NCI-H2171 treated with DMSO at 0.1 percent for 48 hours (cell line): Measurements from ENCODE around the gene GRIK2.
"Not testable (repeated sequence)": the region's sequence is repeated elsewhere in the genome, so short reads cannot be mapped to it uniquely, and the experiment has no call there.

Experiments used
- DNase-seq: peaks from one replicate; lab custom pipeline; 2025; lab: John Stamatoyannopoulos, UW

The GRIK2 gene

GRCh38 chr6:101393251-101393828 lies at the start of gene GRIK2:
TSS of gene GRIK2 (plus strand) at chr6:101393708.
- peak; percentile 74 for DNase-seq

GRCh38 chr6:101344885-101345284 lies 48.6 kb upstream of the GRIK2 start:
- DNase-seq, result no peak

DNA sequence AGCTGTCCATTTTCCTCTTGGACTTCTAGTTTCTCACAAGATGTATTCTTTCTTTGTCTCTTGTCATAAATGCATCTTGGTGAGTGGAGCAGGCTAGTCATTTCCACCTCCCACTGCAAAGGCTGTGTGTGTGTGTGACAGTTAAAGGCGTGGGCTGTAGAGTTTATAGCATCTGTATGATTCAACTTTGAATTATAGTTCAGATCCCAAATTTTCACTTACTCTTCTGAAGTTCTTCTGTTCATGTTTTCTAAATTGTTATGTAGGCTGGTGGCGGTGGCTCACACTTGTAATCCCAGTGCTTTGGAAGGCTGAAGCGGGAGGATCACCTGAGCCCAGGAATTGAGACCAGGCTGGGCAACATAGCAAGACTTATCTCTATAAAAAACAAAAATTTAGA lies 44.7 kb upstream of the GRIK2 start:
- no peak for DNase-seq

DNA sequence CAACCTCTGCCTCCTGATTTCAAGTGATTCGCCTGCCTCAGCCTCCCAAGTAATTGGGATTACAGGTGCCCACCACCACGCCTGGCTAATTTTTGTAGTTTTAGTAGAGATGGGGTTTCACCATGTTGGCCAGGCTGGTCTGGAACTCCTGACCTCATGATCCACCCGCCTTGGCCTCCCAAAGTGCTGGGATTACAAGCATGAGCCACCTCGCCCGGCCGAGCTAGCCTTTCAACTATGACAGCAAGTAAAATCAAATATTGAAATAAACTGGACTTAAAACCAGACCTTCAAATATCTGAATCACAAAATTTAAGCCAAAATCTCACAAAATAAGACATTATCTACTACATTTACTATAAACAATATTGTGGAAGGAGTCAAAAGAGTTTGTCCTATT lies 42.9 kb upstream of the GRIK2 start:
- not testable (repeated sequence) for DNase-seq

DNA sequence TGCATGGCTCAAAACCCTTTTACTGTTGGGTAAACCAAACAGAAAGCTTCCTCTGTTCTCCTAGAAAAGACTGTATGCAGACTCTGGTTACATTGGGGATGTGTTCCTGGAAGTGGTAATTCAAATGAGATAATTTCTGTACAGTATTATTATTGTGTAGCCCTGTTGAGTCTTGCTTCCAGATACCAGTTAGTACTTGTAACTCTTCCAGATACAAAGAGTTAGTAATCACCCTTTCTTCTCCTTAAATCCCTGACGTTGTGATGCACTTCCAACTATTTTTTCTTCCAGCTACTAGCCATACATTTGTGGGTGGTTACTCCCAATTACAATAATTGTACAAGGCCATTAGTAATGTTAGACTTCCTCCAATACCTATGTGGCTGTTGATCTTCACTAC lies 42.3 kb upstream of the GRIK2 start:
- no peak for DNase-seq

DNA sequence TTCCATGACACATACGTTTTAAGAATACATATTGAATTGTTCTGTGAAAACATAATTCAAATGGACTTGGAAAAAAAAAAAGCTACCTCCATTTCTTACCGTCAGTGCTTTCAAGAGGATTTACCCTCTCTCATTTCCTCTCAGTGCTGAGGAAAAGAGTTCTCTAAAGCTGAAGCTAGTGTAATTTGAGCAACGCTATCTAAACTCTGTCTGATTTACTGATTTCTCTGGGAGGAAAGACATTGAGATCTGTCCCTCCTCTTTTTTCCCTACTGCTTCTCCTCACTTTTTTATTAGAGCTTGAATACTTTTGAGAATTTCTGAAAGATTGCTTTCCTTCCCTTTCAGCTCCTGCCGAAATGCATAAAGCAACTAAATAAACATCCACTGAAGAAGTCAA lies 41.2 kb upstream of the GRIK2 start:
- no peak for DNase-seq

- no peak for DNase-seq
Measured at GRCh38 chr6:101365181-101365580, 28.3 kb upstream of the GRIK2 start.

DNA sequence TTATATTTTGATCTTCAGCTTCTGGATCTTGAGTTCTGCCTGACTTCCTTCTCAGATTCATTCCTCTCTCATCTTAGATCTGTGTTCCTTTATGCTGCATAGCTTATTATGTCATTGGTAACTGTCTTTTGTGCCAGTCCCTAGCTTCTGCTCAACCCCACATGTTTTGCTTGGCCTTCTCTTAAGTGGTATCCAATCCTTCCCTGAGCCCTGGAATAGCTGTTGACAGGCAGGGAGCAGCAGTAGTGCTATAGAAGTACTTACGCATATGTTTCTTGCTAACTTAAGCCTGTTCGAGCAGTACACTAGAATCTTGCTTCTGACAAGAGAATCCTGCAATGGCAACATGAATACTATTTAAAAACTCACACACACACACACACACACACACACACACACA lies 13.6 kb upstream of the GRIK2 start:
- no peak for DNase-seq

DNA sequence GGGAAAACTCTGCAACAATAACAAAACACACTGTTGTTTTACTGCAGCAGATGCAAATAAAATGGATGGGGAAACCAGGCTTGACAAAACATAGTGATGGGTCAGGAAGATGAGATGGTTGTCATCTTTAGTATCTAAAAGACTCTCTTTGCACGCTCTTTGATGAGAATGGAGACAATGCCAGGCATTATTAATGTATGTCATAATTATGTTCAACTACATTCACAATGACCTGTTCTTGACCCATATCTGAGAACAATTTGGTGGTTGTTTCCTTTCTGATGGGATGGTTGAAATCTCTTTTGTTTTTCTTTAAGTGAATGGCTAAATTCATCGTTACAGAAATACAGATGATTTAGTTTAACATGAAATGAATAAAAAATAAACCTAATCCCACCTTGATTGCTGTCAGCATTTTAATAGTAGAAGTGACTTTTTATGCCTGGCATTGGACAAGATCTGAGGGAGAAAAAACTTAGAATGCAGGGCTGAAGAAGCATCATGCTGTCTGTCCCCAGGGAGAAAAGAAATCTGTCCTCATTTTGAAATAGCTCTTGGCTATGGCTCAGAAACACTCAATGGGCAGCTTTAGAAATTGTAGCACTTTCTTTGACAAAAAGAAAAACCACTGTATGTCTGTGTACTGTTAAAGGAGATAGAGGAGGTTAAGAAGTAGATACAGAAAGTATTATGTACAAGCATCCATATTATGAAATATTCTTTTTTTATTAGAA lies 12.4 kb upstream of the GRIK2 start:
- DNase-seq, result no peak

DNA sequence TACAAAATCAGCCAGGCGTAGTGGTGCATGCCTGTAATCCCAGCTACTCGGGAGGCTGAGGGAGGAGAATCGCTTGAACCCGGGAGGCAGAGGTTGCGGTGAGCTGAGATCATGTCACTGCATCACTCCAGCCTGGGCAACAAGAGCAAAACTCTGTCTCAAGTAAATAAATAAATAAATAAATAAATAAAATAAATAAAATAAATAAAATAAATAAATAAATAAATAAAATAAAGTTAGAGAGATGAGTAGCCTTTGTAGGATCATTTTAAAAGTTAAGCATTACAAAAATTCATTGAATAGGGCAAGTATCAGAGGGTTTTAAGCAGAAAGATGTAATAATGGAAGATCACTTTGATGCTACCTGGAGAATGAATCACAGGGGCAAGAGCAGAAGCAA lies 9.8 kb upstream of the GRIK2 start:
- not testable (repeated sequence) for DNase-seq

GRCh38 chr6:101386982-101387381 lies 6.5 kb upstream of the GRIK2 start:
- DNase-seq, result no peak

DNA sequence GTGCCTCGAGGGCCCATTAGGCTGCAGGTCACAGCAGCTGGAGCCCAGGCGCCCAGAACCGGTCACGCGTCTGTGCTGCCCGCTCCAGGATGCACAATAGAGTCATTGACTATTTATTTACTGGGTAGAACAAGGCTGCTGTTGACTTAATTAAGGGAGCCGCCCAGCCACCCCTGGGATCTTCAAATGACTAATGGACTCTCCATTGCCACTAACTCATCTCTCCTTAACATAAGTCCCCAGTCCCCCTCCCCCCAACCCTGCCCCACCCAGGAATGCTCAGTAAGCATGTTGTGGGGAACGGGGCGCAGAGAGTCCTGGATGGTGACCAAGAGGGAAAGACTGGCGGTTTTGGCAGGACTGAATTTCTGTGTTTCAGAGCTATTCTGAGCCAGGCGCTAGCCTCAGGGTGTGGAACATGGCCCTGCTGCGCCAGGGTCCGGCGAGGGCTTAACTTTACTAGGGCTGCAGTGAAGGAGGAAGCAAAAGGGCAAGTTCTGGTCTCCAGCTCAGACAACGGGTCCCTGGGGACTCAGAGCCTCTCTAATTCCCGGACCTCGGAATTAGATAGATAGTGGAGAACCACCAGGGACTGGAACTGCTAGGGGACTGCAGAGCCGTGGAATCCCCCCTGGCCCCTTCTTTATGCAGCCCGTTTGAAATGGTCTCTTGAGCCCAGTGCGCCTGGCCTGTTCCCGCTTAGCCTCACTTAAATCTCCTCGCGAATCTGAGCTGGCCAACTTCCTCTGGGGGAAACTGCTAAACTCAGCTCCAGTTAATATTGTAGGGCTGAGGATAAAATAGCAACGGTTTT lies 1.5 kb upstream of the GRIK2 start:
- DNase-seq, result no peak

- DNase-seq, result no peak
Measured at GRCh38 chr6:101392586-101393230, 800 bp upstream of the GRIK2 start.

- peak; percentile 74 for DNase-seq
Measured at GRCh38 chr6:101393829-101394251, 332 bp downstream of the GRIK2 start.

DNA sequence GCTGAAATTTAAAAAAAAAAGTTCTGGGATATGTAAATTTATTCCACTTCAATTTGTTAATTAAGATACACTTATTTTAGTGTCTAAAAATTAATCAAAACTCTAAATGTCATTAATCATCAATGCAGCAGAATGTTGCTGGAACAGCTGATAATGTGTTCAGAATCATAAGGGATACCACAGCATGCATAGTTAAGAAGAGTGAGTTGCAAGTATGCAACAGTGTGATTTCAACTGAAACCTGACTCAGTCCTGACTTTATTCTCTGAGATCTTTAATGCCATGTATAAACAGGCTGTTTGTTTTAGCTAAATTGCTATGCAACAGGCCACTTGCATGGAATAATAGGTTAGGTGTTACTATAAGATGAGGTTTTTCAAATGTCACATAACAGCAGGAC lies 1.4 kb downstream of the GRIK2 start:
- no peak for DNase-seq

- DNase-seq, result peak; percentile 34
Measured at GRCh38 chr6:101395345-101395744, 1.8 kb downstream of the GRIK2 start.

DNA sequence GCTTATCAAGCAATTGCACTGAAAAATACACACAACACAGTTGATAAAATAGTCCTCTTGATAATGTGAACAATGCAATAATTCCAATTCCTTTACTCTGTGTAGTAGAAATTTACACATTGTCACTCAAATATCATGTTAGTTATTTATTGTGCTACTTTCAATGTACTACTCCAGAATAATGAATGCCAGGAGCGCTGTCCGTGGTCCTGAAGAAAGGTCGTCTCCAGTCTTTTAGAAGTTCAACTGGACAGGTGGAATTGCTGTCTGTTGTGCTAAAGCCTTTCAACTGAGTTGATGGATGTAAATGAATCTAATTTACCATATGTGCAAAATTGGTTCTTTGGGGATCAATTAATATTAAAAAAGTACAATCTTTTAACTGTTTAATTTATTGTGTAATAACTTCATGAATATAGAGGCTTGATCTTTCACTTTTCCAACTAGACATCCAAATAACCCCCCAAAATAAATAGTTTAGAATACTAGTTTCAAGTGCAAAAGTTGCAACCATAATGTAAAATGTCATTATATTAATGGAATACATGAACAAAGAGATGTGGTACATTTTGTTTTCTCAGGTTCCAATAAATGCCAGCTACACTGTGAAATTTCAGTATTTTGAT lies 3.2 kb downstream of the GRIK2 start:
- no peak for DNase-seq

GRCh38 chr6:101397199-101397598 lies 3.7 kb downstream of the GRIK2 start:
- DNase-seq, result peak; percentile 69

DNA sequence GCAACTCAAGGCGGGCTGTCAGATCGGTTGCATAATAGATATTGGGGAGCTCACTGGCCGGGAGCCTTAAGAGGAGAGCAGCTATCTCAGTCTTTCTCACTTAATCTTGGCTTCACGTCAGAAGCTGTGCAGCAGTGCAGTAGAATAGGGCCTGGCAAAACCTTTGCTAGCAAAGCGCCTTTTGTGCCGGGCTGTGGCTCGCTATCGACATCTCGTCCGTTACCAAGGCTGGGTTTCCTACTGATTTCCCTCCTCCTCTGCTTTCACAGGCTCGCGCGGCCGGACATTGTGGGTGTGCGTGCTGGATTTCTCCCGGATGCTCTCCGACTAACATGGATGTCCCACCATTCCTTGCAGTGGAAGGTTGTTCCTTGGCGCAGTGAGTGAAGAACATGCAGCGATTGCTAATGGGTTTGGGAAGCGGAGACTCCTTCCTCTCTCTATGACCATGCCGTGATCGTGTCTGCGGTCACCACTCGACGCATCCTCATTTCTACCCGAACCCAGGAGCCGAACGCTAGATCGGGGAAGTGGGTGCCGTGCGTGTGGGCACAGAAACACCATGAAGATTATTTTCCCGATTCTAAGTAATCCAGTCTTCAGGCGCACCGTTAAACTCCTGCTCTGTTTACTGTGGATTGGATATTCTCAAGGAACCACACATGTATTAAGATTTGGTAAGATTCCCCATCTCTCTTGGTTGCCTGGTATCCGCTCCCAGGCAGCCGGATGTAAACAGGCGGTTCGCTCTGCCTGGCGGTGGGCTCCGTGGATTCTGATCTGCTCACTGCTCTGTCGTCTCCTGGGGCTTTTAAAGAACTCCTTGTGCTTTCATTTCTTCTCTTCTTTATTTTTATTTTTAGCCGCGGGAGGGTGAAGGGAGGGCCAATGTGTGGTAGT lies 5.5 kb downstream of the GRIK2 start:
- no peak for DNase-seq

- no peak for DNase-seq
Measured at GRCh38 chr6:101399616-101400162, 6.2 kb downstream of the GRIK2 start.
